Activated T-cell treated with anti-CD3 and anti-CD28 coated beads for 1 hour (primary cell): ENCODE data around the gene ENO4.

Source experiments
- DNase-seq: peaks from one replicate; pipeline ENCODE4 v3.0.0-alpha.2; 2020; ENCODE audit warnings: low read depth

ENO4 gene

GRCh38 chr10:116849248-116850057 lies at the start of gene ENO4:
Gene ENO4, plus strand, starts transcription at chr10:116849499. Its CDS starts 68 bp downstream, at chr10:116849567.
- peak; percentile 4 for DNase-seq

GRCh38 chr10:116800286-116800929 lies 48.9 kb upstream of the ENO4 start:
- no peak for DNase-seq

- DNase-seq, result no peak
Measured at GRCh38 chr10:116801658-116802057, 47.6 kb upstream of the ENO4 start.

GRCh38 chr10:116802474-116802873 lies 46.8 kb upstream of the ENO4 start:
- DNase-seq, result no peak

- DNase-seq, result no peak
Measured at GRCh38 chr10:116802876-116803275, 46.4 kb upstream of the ENO4 start.

GRCh38 chr10:116803451-116804249 lies 45.6 kb upstream of the ENO4 start:
- DNase-seq, result no peak

- DNase-seq, result no peak
Measured at GRCh38 chr10:116808706-116809105, 40.6 kb upstream of the ENO4 start.

- DNase-seq, result no peak
Measured at GRCh38 chr10:116809483-116810119, 39.7 kb upstream of the ENO4 start.

GRCh38 chr10:116810120-116810500 lies 39.2 kb upstream of the ENO4 start:
- no peak for DNase-seq

GRCh38 chr10:116810895-116811294 lies 38.4 kb upstream of the ENO4 start:
- DNase-seq, result no peak

GRCh38 chr10:116811691-116812090 lies 37.6 kb upstream of the ENO4 start:
- no peak for DNase-seq

GRCh38 chr10:116815641-116816415 lies 33.5 kb upstream of the ENO4 start:
- DNase-seq, result no peak

GRCh38 chr10:116817178-116817577 lies 32.1 kb upstream of the ENO4 start:
- DNase-seq, result no peak

- DNase-seq, result no peak
Measured at GRCh38 chr10:116817780-116818343, 31.4 kb upstream of the ENO4 start.

- DNase-seq, result no peak
Measured at GRCh38 chr10:116819999-116820677, 29.2 kb upstream of the ENO4 start.

- DNase-seq, result no peak
Measured at GRCh38 chr10:116825901-116826300, 23.4 kb upstream of the ENO4 start.

GRCh38 chr10:116826803-116827202 lies 22.5 kb upstream of the ENO4 start:
- no peak for DNase-seq

GRCh38 chr10:116827214-116827671 lies 22.1 kb upstream of the ENO4 start:
- no peak for DNase-seq

GRCh38 chr10:116828116-116828515 lies 21.2 kb upstream of the ENO4 start:
- DNase-seq, result no peak

GRCh38 chr10:116829711-116830110 lies 19.6 kb upstream of the ENO4 start:
- no peak for DNase-seq
